ENCODE measurements around the gene HMGCS1.

The HMGCS1 gene

DNA sequence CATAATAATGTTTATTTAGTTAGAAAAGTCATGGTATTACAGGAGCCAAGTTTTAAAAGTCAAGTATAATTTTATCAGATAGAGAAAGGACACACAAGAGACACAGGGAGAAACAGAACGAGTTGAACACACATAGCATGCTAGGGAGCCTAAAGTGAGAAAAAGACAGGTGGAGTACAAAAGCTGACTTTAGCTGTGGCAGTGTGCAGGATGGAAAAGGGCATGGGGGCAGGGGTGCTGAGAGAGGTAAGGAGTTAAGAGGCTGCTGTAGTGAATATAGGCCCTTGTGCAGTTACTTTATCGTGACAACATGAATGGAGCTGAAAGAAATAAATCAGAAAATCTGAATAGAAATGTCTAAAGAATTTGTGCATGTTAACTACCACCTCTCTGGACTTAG, 18.0 kb downstream of the HMGCS1 start:
- Histone ChIP-seq H3K23ac (ENCODE audit: low read depth, low read length, poor library complexity) (no peak overlapping the region), H4K91ac (ENCODE audit: low read depth, low read length, poor library complexity) (no peak overlapping the region), H2BK12ac (ENCODE audit: low read length) (no peak overlapping the region), H3K18ac (ENCODE audit: low read length) (no peak overlapping the region), H3K27ac (replicated peaks; ENCODE audit: low read length) (no peak overlapping the region), H2AFZ (ENCODE audit: low read length) (no peak overlapping the region), H3K14ac (ENCODE audit: low read length) (no peak overlapping the region), H3K79me1 (ENCODE audit: low read depth, low read length) (no peaks in the 10 kb centered on the region), H3K27me3 (ENCODE audit: control insufficient read depth in 3 of 3, insufficient read depth in 3 of 3, low read depth in 1 of 3, low read length in 3 of 3) (no peaks in the 10 kb centered on the region), H3K4me1 (ENCODE audit: control insufficient read depth in 2 of 2, insufficient read depth in 1 of 2, low read depth in 1 of 2, low read length in 2 of 2) (peaks cover 0 to 5% of the 10 kb centered on the region in 2 donors), H4K8ac (ENCODE audit: low read depth, low read length) (no peak overlapping the region), H3K36me3 (replicated peaks in 1 of 2; ENCODE audit: control insufficient read depth in 2 of 2, insufficient read depth in 2 of 2, low read length in 2 of 2) (peaks cover 37 to 99% of the 10 kb centered on the region in 2 donors), H3K4ac (ENCODE audit: low read length) (no peak overlapping the region), H3K4me3 (ENCODE audit: low read length in 2 of 2) (no peak overlapping the region), H2BK5ac (ENCODE audit: low read length) (no peak overlapping the region), H3K4me2 (ENCODE audit: insufficient read depth, low read length, poor library complexity, severe bottlenecking) (no peak overlapping the region), H2BK120ac (ENCODE audit: low read depth, low read length) (no peak overlapping the region), H2BK15ac (ENCODE audit: low read length) (no peak overlapping the region), H3K9me3 (replicated peaks in 1 of 2; ENCODE audit: control insufficient read depth in 2 of 2, insufficient read depth in 1 of 2, low read depth in 1 of 2, low read length in 2 of 2) (no peaks in the 10 kb centered on the region), H3K9ac (ENCODE audit: low read depth, low read length, poor library complexity) (no peak overlapping the region), H2AK5ac (ENCODE audit: low read depth, low read length) (no peak overlapping the region)
- DNase-seq (ENCODE audit: low spot score): no peak
- WGBS, 2 donors (ENCODE audit: extremely low coverage in 2 of 2, insufficient read length in 2 of 2, insufficient replicate concordance in 1 of 2): no CpG with 5 or more reads among the region's 2 CpGs

- no peak overlapping the region for H2AK5ac ChIP-seq (ENCODE audit: low read depth, low read length)
- no peak overlapping the region for H2BK5ac ChIP-seq (ENCODE audit: low read length)
- H2BK12ac ChIP-seq (ENCODE audit: low read length): no peak overlapping the region
- no peaks in the 10 kb centered on the region for H3K9me3 ChIP-seq (replicated peaks in 1 of 2; ENCODE audit: control insufficient read depth in 2 of 2, insufficient read depth in 1 of 2, low read depth in 1 of 2, low read length in 2 of 2)
- peaks cover 0 to 5% of the 10 kb centered on the region in 2 donors for H3K4me1 ChIP-seq (ENCODE audit: control insufficient read depth in 2 of 2, insufficient read depth in 1 of 2, low read depth in 1 of 2, low read length in 2 of 2)
- no peak overlapping the region for H4K91ac ChIP-seq (ENCODE audit: low read depth, low read length, poor library complexity)
- DNase-seq (ENCODE audit: low spot score): no peak
- no peak overlapping the region for H2AFZ ChIP-seq (ENCODE audit: low read length)
- H3K4ac ChIP-seq (ENCODE audit: low read length): no peak overlapping the region
- H2BK120ac ChIP-seq (ENCODE audit: low read depth, low read length): no peak overlapping the region
- H3K27me3 ChIP-seq (ENCODE audit: control insufficient read depth in 3 of 3, insufficient read depth in 3 of 3, low read depth in 1 of 3, low read length in 3 of 3): no peaks in the 10 kb centered on the region
- H3K23ac ChIP-seq (ENCODE audit: low read depth, low read length, poor library complexity): no peak overlapping the region
- H3K36me3 ChIP-seq (replicated peaks in 1 of 2; ENCODE audit: control insufficient read depth in 2 of 2, insufficient read depth in 2 of 2, low read length in 2 of 2): peaks cover 36 to 100% of the 10 kb centered on the region in 2 donors
- no peak overlapping the region for H2BK15ac ChIP-seq (ENCODE audit: low read length)
- no peak overlapping the region for H3K27ac ChIP-seq (replicated peaks; ENCODE audit: low read length)
- H3K18ac ChIP-seq (ENCODE audit: low read length): no peak overlapping the region
- no peak overlapping the region for H3K9ac ChIP-seq (ENCODE audit: low read depth, low read length, poor library complexity)
- no peak overlapping the region for H3K14ac ChIP-seq (ENCODE audit: low read length)
- no peak overlapping the region for H4K8ac ChIP-seq (ENCODE audit: low read depth, low read length)
- H3K79me1 ChIP-seq (ENCODE audit: low read depth, low read length): no peaks in the 10 kb centered on the region
- no peak overlapping the region for H3K4me3 ChIP-seq (ENCODE audit: low read length in 2 of 2)
- no peak overlapping the region for H3K4me2 ChIP-seq (ENCODE audit: insufficient read depth, low read length, poor library complexity, severe bottlenecking)
These were observed 19.0 kb downstream of the HMGCS1 start for GRCh38 chr5:43294226-43294625.

DNA sequence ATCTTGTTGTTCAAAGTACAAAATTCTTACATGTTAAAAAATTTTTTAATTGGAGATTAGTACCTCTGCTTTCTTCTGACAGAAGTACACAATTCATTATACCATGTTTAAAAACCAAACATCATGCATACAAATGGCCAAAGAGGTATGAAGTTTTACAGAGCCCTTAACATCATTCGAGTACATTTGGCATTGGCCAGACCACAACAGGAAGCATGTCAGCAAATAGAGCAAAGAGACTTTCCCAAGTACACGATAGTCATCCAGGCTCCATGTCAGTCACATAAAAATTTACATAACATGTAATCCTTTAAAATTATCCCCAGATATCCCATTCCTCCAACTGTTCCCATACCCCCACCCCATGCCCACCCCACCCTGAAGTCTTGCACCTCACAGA, 22.5 kb downstream of the HMGCS1 start:
- Histone ChIP-seq H4K91ac (ENCODE audit: low read depth, low read length, poor library complexity) (no peak overlapping the region), H3K9me3 (replicated peaks in 1 of 2; ENCODE audit: control insufficient read depth in 2 of 2, insufficient read depth in 1 of 2, low read depth in 1 of 2, low read length in 2 of 2) (no peaks in the 10 kb centered on the region), H3K9ac (ENCODE audit: low read depth, low read length, poor library complexity) (no peak overlapping the region), H2AFZ (ENCODE audit: low read length) (no peak overlapping the region), H2BK12ac (ENCODE audit: low read length) (no peak overlapping the region), H2BK120ac (ENCODE audit: low read depth, low read length) (no peak overlapping the region), H2AK5ac (ENCODE audit: low read depth, low read length) (no peak overlapping the region), H3K4me1 (ENCODE audit: control insufficient read depth in 2 of 2, insufficient read depth in 1 of 2, low read depth in 1 of 2, low read length in 2 of 2) (peaks cover 0 to 2% of the 10 kb centered on the region in 2 donors), H2BK15ac (ENCODE audit: low read length) (no peak overlapping the region), H3K27me3 (ENCODE audit: control insufficient read depth in 3 of 3, insufficient read depth in 3 of 3, low read depth in 1 of 3, low read length in 3 of 3) (no peaks in the 10 kb centered on the region), H3K4me2 (ENCODE audit: insufficient read depth, low read length, poor library complexity, severe bottlenecking) (no peak overlapping the region), H3K23ac (ENCODE audit: low read depth, low read length, poor library complexity) (no peak overlapping the region), H4K8ac (ENCODE audit: low read depth, low read length) (no peak overlapping the region), H2BK5ac (ENCODE audit: low read length) (no peak overlapping the region), H3K4ac (ENCODE audit: low read length) (no peak overlapping the region), H3K14ac (ENCODE audit: low read length) (no peak overlapping the region), H3K36me3 (replicated peaks in 1 of 2; ENCODE audit: control insufficient read depth in 2 of 2, insufficient read depth in 2 of 2, low read length in 2 of 2) (peaks cover 41 to 98% of the 10 kb centered on the region in 2 donors), H3K79me1 (ENCODE audit: low read depth, low read length) (no peaks in the 10 kb centered on the region), H3K18ac (ENCODE audit: low read length) (no peak overlapping the region), H3K27ac (replicated peaks; ENCODE audit: low read length) (no peak overlapping the region), H3K4me3 (ENCODE audit: low read length in 2 of 2) (no peak overlapping the region)
- no peak for DNase-seq (ENCODE audit: low spot score)
- WGBS, 2 donors (ENCODE audit: extremely low coverage in 2 of 2, insufficient read length in 2 of 2, insufficient replicate concordance in 1 of 2): no CpG with 5 or more reads among the region's 2 CpGs

- no peak overlapping the region for H2AK5ac ChIP-seq (ENCODE audit: low read depth, low read length)
- H3K4ac ChIP-seq (ENCODE audit: low read length): no peak overlapping the region
- H3K23ac ChIP-seq (ENCODE audit: low read depth, low read length, poor library complexity): no peak overlapping the region
- no peak overlapping the region for H4K8ac ChIP-seq (ENCODE audit: low read depth, low read length)
- no peak overlapping the region for H3K27ac ChIP-seq (replicated peaks; ENCODE audit: low read length)
- H2BK15ac ChIP-seq (ENCODE audit: low read length): no peak overlapping the region
- peaks cover 0 to 2% of the 10 kb centered on the region in 2 donors for H3K4me1 ChIP-seq (ENCODE audit: control insufficient read depth in 2 of 2, insufficient read depth in 1 of 2, low read depth in 1 of 2, low read length in 2 of 2)
- no peak overlapping the region for H3K14ac ChIP-seq (ENCODE audit: low read length)
- DNase-seq (ENCODE audit: low spot score): no peak
- no peak overlapping the region for H4K91ac ChIP-seq (ENCODE audit: low read depth, low read length, poor library complexity)
- no peak overlapping the region for H2BK5ac ChIP-seq (ENCODE audit: low read length)
- no peaks in the 10 kb centered on the region for H3K79me1 ChIP-seq (ENCODE audit: low read depth, low read length)
- H3K36me3 ChIP-seq (replicated peaks in 1 of 2; ENCODE audit: control insufficient read depth in 2 of 2, insufficient read depth in 2 of 2, low read length in 2 of 2): peaks cover 28 to 74% of the 10 kb centered on the region in 2 donors
- no CpG with 5 or more reads among the region's 1 CpG for WGBS, 2 donors (ENCODE audit: extremely low coverage in 2 of 2, insufficient read length in 2 of 2, insufficient replicate concordance in 1 of 2)
- H2BK120ac ChIP-seq (ENCODE audit: low read depth, low read length): no peak overlapping the region
- H2AFZ ChIP-seq (ENCODE audit: low read length): no peak overlapping the region
- H3K4me3 ChIP-seq (ENCODE audit: low read length in 2 of 2): no peak overlapping the region
- no peaks in the 10 kb centered on the region for H3K27me3 ChIP-seq (ENCODE audit: control insufficient read depth in 3 of 3, insufficient read depth in 3 of 3, low read depth in 1 of 3, low read length in 3 of 3)
- H2BK12ac ChIP-seq (ENCODE audit: low read length): no peak overlapping the region
- H3K18ac ChIP-seq (ENCODE audit: low read length): no peak overlapping the region
- H3K9ac ChIP-seq (ENCODE audit: low read depth, low read length, poor library complexity): no peak overlapping the region
- no peaks in the 10 kb centered on the region for H3K9me3 ChIP-seq (replicated peaks in 1 of 2; ENCODE audit: control insufficient read depth in 2 of 2, insufficient read depth in 1 of 2, low read depth in 1 of 2, low read length in 2 of 2)
- H3K4me2 ChIP-seq (ENCODE audit: insufficient read depth, low read length, poor library complexity, severe bottlenecking): no peak overlapping the region
These were observed 24.9 kb downstream of the HMGCS1 start for GRCh38 chr5:43288269-43288831.
